Coronary artery (tissue), 2 donors: ENCODE results near the gene MPZ.

ENCODE experiments used
- DNase-seq: peaks from one replicate; pipeline ENCODE4 v3.0.0-alpha.2; 2017; ENCODE audit warnings: low spot score
- H3K27ac ChIP-seq, 2 donors: fragments of 200-600 bp; sonication (generic); one replicate each; pipeline ENCODE4 v1.5.1; 2016 to 2019
- H3K4me3 ChIP-seq: fragments of 200-600 bp; sonication (generic); 2 replicates; pipeline ENCODE4 v1.5.1; 2016; ENCODE audit warnings: mild to moderate bottlenecking, moderate library complexity
- CTCF ChIP-seq: fragments of 200-600 bp; sonication (generic); IDR thresholded peaks from one replicate; pipeline ENCODE4 v1.5.1; 2019; ENCODE audit warnings: antibody characterized with exemption

Gene MPZ

DNA sequence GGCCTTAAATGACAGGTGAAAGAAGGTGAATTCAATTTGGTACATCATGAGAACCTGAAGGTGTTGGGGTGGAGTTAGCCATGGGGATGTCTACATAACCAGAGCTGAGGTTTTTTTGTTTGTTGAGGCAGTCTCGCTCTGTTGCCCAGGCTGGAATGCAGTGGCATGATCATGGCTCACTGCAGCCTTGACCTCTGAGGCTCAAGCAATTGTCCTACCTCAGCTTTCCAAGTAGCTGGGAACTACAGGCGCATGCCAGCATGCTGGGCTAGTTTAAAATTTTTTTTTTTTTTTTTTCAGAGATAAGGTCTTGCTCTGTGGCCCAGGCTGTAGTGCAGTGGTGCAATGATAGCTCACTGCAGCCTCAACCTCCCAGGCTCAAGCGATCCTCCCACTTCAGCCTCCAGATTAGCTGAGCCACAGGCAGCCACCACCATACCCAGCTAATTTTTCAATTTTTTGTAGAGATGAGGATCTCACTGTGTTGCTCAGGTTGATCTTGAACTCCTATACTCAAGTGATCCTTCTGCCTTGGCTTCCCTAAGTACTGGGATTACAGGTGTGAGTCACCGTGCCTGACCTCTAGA is 1.9 kb upstream of the MPZ start:
- DNase-seq, result no peak
- Histone ChIP-seq H3K4me3 (no peak overlapping the region), H3K27ac (no peak overlapping the region)
- no peak for TF ChIP-seq CTCF

- no peak for DNase-seq
- TF ChIP-seq CTCF, result no peak
- Histone ChIP-seq H3K27ac (no peak overlapping the region), H3K4me3 (no peak overlapping the region)
Measured at GRCh38 chr1:161307892-161308638, 1.7 kb downstream of the MPZ start.

- Histone ChIP-seq H3K27ac (peak overlapping the region in 1 of 2 donors; percentile 30), H3K4me3 (no peak overlapping the region)
- no peak for TF ChIP-seq CTCF
- DNase-seq, result no peak
Measured at GRCh38 chr1:161307230-161307768, 2.5 kb downstream of the MPZ start.

- Histone ChIP-seq H3K4me3 (peak overlapping the region; percentile 84), H3K27ac (peak overlapping the region in 1 of 2 donors; percentile 61)
- no peak for TF ChIP-seq CTCF
- peak; percentile 81 for DNase-seq
Measured at GRCh38 chr1:161305867-161306519, 3.8 kb downstream of the MPZ start.

- no peak for DNase-seq
Measured at GRCh38 chr1:161304927-161305866, 4.6 kb downstream of the MPZ start.

More at GRCh38 chr1:161304927-161305866, 4.6 kb downstream of the MPZ start:
- no peak for TF ChIP-seq CTCF
- Histone ChIP-seq H3K4me3 (peak overlapping the region; percentile 84), H3K27ac (peak overlapping the region in 1 of 2 donors; percentile 61)
